Epidermal melanocyte (primary cell): Measurements from ENCODE around the gene PDE4B.

ENCODE experiments used
- DNase-seq: peaks from one replicate; pipeline ENCODE4 v3.0.0; 2011; ENCODE audit warnings: low spot score; ENCODE audit not compliant: insufficient read length

The PDE4B gene

DNA sequence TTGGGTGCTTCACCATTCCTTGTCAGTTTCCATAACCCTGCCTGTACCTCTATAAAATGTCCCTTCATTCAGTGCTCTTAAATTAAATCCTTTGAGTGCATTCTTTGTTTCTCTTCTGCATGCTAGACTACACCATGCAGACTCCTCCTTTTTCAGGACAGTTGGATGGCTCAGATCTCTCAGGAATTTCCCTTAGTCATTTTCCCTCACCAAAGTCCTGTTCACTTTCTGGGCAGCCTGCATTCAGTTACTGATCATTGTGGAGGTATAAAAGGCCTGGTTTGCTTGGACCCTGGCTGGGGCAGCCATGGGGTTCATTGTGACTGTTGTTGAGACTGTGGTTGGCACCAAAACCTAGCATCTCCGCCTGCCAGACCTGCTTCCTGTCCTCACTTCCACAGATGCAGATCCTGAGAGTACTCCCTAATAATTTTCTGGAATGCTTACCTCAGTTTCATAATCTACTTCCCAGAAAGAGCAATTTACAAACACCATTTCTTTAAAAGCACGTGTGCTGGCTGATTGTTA is 88.4 kb downstream of the PDE4B start:
- no peak for DNase-seq

DNA sequence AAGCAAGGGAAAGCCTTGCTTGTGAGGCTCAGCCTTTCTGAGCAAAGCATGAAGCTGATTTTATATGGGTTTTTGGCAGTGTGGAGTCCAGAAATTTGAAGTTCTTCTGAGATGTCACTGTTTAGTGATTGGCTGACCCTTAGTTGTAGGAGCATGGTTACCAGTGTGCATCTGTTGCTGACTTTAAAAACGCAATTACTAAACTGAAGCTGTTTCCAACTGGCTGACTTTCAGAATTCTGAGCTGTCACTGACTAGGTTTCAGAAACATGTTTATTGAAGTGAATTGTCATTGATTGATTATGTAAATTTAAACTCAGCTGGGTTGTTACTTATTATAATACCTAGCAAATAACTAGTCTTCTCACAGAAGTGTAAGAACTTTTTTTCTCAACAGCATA is 89.4 kb downstream of the PDE4B start:
- no peak for DNase-seq

DNA sequence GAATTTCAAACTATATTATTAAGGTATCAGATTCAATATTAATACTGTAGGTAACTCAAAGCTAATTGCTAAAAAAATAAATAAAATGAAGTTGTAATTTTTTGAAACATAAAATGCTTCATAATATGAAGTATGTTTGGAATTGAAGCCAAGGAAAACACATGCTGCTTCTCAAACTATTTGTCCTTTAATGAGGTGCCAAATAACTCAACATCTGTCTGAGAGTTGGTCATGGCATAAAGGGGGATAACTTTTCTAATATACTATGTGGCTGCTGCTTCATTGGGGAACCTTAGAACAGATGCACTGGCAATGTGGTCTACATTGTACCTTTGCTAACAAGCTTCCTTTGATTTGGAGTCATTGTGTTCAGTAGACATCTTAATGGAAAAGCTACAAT is 96.7 kb downstream of the PDE4B start:
- DNase-seq = no peak

DNA sequence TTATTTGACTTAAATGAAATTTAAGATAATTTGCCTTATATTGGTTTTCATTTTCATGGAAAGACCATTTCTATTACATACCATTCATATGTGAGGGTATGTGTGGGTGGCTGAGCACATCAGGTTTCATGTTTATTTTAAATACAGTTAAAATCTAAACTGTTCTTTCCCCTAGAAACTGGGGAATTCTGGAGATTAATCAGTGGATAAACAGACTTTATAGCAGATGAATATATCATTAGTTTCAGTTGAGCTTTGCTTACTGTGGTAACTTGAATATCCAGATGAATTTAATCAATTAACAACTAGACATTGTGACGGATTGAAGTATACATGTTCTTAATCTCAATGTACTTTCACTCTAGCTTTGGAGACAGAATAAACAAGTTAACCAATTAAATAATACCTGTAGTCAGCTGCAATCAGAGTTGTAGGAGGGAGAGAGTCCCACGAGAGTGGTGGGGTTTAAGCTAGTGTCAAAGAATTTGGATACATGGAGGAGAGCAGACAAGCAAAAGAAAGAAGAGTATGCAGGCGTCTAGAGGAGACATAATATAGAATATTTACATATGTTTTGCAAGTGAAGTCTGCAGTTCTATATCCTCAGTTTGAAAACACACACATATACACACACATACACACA is 97.6 kb downstream of the PDE4B start:
- no peak for DNase-seq

DNA sequence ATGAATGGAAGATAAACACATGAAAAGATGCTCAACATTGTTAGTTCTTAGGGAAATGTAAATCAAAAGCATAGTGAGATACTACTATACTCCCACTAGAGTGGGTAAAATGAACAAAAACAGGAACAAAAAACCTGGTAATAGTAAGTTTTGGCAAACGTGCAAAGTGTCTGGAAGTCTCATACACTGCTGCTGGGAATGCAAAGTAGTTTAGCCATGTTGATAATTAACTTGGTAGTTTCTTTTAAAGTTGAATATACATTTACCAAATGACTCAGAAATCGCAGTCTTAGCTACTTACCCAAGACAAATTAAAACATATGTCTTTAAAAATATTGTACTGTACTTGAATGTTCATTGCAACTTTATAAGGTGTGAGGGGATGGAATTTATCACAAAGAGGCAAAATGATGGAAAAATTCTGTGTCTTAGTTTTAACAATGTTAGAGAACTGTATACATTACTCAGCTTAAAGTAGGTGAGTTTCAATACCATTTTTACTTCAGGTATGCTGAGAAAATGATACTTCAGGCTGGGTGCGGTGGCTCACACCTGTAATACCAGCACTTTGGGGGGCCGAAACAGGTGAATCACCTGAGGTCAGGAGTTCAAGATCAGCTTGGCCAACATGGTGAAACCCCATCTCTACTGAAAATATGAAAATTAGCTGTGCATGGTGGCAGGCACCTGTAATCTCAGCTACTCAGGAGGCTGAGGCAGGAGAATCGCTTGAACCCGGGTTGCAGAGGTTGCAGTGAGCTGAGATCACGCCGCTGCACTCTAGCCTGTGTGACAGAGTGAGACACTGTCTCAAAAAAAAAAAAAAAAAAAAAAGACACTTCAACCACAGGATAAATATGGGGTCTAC is 102.3 kb downstream of the PDE4B start:
- DNase-seq = no peak

DNA sequence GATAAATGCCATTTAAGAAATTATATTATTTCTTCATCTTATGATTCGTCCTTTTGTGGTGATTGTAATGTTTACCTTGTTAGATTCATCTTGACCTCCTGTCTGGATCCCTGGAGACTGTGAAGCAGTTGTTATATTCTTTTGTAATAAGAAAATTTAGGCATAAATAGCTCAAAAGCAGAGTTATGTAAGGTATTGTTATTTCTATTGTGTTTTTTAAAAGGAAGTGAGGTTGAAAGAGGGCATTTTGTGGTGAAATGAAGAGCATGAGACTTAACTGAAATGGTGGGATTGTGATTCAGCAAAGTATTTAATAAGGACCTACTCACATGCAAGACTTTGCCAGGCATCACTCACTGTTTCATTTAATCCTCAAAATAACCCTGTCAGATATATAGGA is 104.0 kb downstream of the PDE4B start:
- no peak for DNase-seq

DNA sequence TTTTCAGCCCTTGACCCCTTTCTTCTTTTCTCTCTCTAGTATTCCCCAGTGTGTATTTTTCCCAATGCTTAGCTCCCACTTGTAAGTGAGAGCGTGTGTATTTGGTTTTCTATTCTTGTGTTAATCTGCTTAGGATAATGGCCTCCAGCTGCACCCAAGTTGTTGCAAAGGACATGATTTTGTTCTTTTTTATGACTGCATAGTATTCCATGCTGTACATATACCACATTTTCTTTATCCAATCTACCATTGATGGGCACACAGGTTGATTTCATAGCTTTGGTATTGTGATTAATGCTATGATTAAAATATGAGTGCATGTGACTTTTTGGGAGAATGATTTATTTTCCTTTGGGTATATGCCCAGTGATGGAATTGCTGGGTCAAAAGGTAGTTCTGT is 104.8 kb downstream of the PDE4B start:
- DNase-seq = no peak

DNA sequence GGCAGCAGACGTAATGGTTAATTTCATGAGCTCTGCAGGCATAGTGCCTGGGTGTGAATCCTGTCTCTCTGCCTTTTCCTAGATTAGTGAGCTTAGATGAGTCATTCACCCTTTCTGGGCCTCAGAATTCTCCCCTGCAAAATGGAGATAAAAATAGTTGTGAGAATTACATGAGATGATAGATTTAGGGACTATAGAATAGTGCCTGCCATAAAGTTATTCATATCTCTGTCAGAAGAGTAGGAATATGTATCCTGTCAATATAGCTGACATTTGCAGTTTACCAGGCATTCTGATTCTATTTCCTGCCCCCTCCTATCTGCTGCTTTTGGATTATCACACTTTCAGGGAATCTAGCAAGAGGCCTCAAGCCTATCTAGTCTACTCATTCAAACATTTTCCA is 112.0 kb downstream of the PDE4B start:
- no peak for DNase-seq

DNA sequence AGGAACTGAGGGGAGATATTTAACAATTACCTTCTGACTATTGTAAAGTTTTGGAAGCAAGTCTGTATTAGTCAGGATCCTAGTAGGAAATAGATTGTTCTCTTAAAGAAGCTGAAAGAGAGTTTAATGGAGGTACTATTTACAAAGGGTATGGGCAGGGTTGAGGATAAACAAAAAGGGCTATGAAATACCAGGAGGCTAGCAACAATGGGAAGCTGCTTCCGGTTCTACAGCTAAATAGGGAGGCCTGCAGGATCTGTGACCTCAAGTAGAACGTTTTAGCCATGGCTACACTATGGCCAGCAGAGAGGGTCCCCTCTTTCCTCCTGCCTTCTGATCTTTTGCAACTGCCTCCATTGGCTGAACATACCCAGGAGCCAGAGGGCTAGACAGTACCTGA is 117.7 kb downstream of the PDE4B start:
- DNase-seq = no peak

DNA sequence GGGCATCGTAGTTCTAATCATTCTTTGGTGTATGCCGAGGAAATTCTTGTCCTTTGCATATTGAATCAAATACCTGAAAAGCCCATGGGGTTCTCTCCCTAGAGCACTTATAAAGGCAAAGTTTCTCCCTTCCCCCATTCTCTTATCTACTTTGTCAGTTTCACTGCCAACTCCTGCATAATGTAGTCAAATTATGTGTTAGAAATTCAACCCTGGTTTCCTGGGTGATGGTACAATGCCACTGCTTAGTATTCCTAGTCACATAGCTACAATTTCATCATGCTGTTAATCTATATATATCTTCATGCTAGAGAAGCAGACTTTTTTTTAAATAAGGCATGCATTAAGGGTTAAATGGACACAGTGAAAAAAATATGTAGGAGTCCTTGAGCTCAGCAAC is 119.0 kb downstream of the PDE4B start:
- DNase-seq = no peak

DNA sequence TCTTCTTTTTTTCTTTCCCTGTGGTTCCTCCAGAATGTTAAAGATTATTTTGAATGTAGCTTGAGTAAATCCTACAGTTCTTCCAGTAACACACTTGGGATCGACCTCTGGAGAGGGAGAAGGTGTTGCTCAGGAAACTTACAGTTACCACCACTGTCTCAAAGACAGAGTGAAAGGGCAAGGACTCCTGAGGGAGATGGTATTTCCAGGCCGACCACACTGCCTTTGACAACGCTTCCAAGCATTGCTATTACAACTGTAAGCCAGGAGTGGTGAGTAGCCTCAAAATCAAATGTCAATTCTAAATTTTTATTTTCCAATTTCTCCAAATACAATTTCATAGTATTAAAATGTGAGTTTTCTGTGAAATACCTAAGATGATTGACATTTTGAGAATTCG is 125.9 kb downstream of the PDE4B start:
- DNase-seq = no peak

DNA sequence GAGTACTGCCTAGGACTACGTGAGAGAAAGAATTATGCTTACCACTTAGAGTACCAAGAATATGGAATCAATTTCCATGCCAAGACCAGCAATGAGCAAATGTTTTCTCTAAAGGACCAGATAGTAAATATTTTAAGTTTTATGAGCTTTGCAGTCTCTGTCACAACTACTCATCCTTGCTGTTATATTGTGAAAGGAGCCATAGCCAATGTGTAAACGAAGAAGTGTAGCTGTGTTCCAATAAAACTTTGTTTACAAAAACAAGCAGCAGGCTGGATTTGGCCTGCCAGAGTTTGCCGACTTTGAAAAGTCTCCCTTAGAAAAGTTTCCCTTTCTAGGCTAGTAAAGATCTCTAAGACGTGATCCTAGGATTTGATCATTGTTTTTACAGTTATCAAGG is 128.8 kb downstream of the PDE4B start:
- no peak for DNase-seq

DNA sequence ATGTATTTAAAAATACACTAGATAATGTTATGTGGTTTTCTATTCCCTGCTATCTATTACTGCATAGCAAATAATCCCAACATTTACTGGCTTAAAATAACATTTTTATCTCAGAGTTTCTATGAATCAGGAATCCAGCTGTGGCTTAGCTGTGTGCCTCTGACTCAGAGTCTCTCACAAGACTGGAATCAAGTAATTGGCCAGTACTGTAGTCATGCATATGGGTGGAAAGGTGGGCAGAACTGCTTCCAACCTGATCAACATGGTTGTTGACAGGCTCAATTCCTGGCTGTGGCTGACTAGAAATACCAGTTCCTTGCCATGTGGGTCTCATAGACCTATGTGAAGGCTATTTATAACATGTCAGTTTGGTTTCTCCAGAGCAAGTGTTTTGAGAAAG is 131.8 kb downstream of the PDE4B start:
- no peak for DNase-seq

DNA sequence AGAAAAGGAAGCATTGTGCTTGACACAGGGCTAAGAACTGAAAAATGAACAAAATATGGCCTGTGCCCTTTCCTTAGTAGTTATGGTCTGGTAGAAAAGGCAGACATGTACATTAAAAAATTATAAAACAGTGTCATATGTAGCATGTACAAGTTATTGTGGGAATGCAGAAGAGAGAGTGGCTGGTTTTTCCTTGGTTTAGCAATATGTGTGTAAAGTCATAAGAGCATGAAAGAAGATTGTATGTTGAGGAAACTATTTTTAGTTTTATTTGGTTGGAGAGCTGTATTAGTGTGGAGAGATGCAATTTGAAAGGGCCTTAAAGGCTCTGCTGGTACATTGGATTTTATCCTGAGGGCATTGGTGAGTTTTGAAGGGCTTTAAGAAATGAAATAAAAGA is 145.8 kb downstream of the PDE4B start:
- no peak for DNase-seq

DNA sequence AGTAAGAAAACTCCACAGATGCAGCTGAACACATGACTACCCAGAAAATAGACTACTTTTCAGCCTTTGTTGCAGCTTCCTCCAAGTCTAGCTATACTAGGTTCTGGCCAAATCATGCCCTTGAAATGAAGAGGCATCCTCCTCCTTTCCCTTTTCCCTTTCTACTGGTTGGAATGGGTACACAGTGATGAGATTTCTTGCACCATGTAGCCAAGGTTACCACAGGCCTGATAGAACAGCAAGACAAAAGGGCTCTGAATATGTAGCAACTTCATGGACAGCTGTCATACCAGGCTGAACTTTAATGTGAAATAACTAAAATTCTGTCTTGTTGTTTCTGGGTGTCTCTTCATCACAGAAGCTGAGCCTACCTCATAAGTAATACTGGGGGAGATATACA is 146.5 kb downstream of the PDE4B start:
- no peak for DNase-seq

DNA sequence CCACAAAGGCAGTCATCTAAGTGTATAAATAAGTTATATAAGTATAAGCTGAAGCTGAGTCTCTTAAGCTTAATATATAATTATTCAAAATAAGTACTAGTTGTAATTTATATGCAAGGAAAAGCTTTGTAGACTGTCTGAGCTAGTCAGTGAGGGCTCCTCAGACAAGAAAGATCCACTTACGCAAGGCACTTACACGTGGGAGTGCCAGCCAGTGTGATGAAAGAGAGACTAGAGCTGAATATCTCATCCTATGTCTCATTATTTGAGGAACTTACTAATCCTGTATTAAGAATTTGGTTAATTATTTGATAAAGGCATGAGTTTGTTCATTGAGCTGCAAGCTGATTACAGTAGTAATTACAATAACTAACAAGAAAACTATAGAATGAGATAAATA is 146.9 kb downstream of the PDE4B start:
- DNase-seq = no peak

DNA sequence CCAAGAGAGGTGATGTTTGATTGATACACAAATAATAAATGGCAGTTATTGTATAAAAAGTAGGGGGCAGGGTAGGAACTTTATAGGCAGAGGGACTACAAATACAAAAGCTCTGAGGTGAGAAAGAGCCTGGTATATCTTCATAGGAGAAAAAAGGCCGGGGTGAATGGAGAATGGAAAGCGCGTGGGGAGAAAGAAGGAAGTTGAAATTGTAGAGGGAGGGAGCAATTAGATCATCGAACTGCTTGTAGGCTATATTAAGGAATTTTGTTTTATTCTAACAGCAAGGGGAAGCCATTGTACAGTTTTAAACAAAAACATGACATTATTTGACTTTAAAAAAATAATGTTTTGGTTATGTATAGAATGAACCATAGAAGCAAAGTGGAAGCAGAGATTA is 147.4 kb downstream of the PDE4B start:
- no peak for DNase-seq

DNA sequence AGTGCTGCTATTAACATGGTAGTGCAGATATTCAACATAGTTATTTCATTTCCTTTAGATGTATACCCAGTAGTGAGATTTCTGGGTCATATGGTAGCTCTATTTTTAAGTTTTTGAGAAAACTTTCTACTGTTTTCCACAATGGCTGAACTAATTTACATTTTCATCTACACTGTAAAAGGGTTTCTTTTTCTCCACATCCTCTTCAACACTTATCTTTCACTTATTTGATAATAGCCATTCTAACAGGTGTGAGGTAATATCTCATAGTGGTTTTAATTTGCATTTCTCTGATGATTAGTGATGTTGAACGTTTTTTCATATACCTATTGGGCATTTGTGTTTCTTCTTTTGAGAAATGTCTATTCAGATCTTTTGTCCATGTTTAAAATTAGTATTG is 149.8 kb downstream of the PDE4B start:
- DNase-seq = no peak

DNA sequence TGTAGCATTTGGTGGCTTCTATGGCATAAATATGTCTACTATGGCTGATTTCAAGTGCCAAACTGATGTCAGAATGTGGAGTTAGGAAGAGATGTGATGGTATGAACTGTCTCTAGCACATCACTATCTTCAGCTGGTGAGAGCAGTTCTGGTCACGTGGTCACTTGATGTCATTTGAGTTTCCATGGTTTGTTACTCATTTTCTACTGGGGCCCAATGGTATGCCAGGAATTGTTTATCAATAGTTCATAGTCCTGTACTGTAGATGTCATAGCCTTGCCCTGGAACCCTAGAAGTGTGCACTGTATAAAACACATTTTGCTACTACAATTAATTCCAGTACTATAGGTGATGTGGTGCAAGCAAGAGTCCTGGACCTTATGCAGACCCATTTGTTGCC is 153.7 kb downstream of the PDE4B start:
- no peak for DNase-seq

DNA sequence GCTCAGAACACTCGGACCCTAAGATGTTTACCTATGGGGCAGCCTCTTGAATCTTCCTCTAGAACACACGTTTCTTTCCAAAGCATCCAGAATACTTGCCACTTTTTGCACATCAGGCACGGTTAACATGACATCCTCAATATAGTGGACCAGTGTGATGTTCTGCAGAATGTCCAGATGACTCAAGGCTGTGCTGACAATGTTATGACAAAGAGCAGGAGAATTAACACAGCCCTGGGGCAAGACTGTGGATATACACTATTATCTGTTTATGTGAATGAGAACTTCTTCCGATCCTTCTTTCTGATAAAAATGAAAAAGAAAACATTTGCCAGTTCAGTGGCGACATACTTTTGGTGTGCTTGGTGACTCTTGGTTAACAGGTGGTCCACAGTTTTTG is 154.3 kb downstream of the PDE4B start:
- no peak for DNase-seq

DNA sequence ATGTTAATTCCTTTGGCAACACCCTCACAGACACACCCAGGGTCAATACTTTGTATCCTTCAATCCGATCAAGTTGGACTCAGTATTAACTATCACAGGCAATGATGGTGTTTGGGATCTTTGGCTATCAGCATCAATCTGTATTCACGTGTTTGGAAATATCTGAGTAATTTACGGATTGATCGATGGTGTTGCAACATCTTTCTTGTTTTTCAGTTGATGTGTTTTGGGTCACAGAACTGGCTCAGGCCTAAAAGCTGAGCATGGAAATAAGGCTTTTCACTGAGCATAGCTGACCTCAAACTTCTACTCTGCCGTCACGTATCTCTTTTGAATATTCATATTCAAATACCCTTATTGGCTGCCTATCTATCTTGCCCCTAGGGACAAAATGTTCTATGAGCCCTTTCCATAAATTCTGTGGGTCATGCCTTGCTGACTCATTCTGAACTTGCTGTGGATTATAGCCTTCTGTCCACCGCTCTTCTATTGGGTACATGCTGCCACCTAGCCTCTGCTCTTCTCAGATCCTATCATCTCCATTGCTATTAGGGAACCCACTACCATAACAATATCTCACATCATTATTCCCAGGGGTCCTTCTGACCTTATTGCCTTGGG is 156.0 kb downstream of the PDE4B start:
- DNase-seq = no peak

DNA sequence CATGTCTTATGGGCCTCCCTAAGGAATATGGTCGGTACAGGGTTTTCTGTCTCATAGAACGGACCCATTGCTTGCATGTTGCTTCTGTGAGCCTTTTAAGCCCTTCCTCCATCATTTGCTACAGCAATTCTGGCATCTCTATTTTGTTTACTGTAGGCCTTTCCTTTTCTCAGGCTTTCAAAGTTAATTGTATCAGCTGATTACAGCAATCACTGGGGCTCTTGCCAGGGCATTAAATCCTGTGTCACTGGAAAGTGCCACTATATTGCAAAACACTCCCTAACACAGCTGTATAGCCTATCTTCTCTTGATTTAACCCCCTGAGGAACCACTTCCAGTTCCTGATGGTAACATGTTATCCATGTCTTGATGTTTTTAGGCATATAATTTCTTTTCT is 156.5 kb downstream of the PDE4B start:
- DNase-seq = no peak

DNA sequence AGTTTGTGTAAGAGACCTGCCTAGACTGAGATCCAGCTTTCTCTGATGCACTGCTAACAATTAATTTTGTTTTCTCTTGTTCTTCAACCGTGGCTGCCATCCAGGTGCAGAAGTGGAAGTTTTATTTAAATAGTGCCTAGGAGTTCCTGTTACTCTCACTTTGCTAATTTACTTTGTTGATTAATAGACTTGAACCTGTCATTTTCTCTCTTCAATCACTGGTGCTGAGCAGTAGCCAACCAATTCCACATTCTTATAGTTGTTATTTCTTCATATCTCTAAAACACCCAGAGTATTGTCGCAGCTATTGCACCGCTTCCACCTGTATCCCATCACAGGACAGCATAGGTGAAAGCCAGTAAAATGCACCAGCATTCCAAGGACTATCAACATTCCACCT is 157.2 kb downstream of the PDE4B start:
- no peak for DNase-seq
